GM12878 (cell line): ENCODE measurements around the gene KLHL3.

ENCODE experiments used
- CTCF ChIP-seq, 3 experiments: IDR thresholded peaks in 2 of 3; conservative IDR thresholded peaks in 1 of 3; 2 replicates each; pipeline ENCODE4 v1.5.1; 2011; ENCODE audit warnings: low read depth in 3 of 3, low read length in 3 of 3, mild to moderate bottlenecking in 3 of 3, control low read depth in 2 of 3, moderate library complexity in 2 of 3, inconsistent platforms in 1 of 3, mixed read lengths in 1 of 3; ENCODE audit not compliant: control insufficient read depth in 2 of 3, insufficient read depth in 1 of 3; ENCODE audit errors: extremely low read depth in 1 of 3
- MAX ChIP-seq: IDR thresholded peaks from 2 replicates; pipeline ENCODE4 v1.6.1; 2012; ENCODE audit warnings: low read depth, low read length, improper control_type of control experiment
- MLLT1 ChIP-seq: fragments of 450-650 bp; IDR thresholded peaks from 2 replicates; pipeline ENCODE4 v1.6.1; 2016; ENCODE audit warnings: mild to moderate bottlenecking
- MTA3 ChIP-seq: IDR thresholded peaks from 2 replicates; pipeline ENCODE4 v1.6.1; 2012; ENCODE audit warnings: low read length, inconsistent platforms, borderline replicate concordance
- NBN ChIP-seq: fragments of 450-650 bp; IDR thresholded peaks from 2 replicates; pipeline ENCODE4 v1.6.1; 2016
- NFXL1 ChIP-seq: fragments of 450-650 bp; IDR thresholded peaks from 2 replicates; pipeline ENCODE4 v1.6.1; 2017; ENCODE audit warnings: antibody characterized with exemption, mild to moderate bottlenecking, borderline replicate concordance
- POLR2A ChIP-seq: IDR thresholded peaks from 2 replicates; pipeline ENCODE4 v1.6.1; 2011; ENCODE audit warnings: low read depth, mild to moderate bottlenecking, low read length
- POLR2AphosphoS5 ChIP-seq: IDR thresholded peaks from 2 replicates; pipeline ENCODE4 v1.6.1; 2011; ENCODE audit warnings: mild to moderate bottlenecking, low read length, inconsistent platforms
- POU2F2 ChIP-seq: IDR thresholded peaks from 3 replicates; pipeline ENCODE4 v1.6.1; 2011; ENCODE audit warnings: low read depth, mild to moderate bottlenecking, low read length, borderline replicate concordance
- RELB ChIP-seq: fragments of 450-650 bp; IDR thresholded peaks from 2 replicates; pipeline ENCODE4 v1.6.1; 2017; ENCODE audit warnings: low read depth, mild to moderate bottlenecking, moderate library complexity
- SMARCA5 ChIP-seq: fragments of 450-650 bp; IDR thresholded peaks from 2 replicates; pipeline ENCODE4 v1.6.1; 2017; ENCODE audit warnings: mild to moderate bottlenecking
- ZBTB4 ChIP-seq: fragments of 450-650 bp; formaldehyde crosslinking; IDR thresholded peaks from 2 replicates; pipeline ENCODE4 v1.4.0; 2022; ENCODE audit warnings: mild to moderate bottlenecking, moderate library complexity
- ZNF592 ChIP-seq: fragments of 450-650 bp; IDR thresholded peaks from 2 replicates; pipeline ENCODE4 v1.6.1; 2017; ENCODE audit warnings: mild to moderate bottlenecking, moderate library complexity
- ZZZ3 ChIP-seq: IDR thresholded peaks from 2 replicates; pipeline ENCODE4 v1.6.1; 2011; ENCODE audit warnings: low read depth; ENCODE audit not compliant: control insufficient read depth, insufficient read length

GRCh38 chr5:137635521-137635921, 100.4 kb downstream of the KLHL3 start:
- TF ChIP-seq MAX: no peak
- no peak for TF ChIP-seq CTCF (IDR thresholded peaks at IDR 0.05 in 2 of 3, conservative IDR thresholded peaks at IDR 0.05 in 1 of 3; ENCODE audit: control insufficient read depth in 2 of 3, extremely low read depth in 1 of 3, insufficient read depth in 1 of 3, low read depth in 3 of 3, low read length in 3 of 3)
- TF ChIP-seq POLR2A: no peak
- TF ChIP-seq MLLT1: no peak
- TF ChIP-seq NBN: no peak
- TF ChIP-seq ZZZ3: no peak
- no peak for TF ChIP-seq ZBTB4 (CRISPR knock-in tag)
- no peak for TF ChIP-seq NFXL1
- TF ChIP-seq MTA3: no peak
- no peak for TF ChIP-seq ZNF592
- no peak for TF ChIP-seq POLR2AphosphoS5
- TF ChIP-seq RELB: no peak
- TF ChIP-seq POU2F2: no peak
- no peak for TF ChIP-seq SMARCA5
